ENCODE measurements around the gene SLC17A9.

The SLC17A9 gene

GRCh38 chr20:62920039-62920645 is 32.4 kb upstream of the SLC17A9 start:
- no peak for DNase-seq (ENCODE audit: low read depth)

GRCh38 chr20:62921119-62921687 is 31.3 kb upstream of the SLC17A9 start:
- peak; percentile 78 for DNase-seq (ENCODE audit: low read depth)

- no peak for DNase-seq (ENCODE audit: low read depth)
These were observed 30.0 kb upstream of the SLC17A9 start for GRCh38 chr20:62922451-62922921.

- peak; percentile 93 for DNase-seq (ENCODE audit: low read depth)
These were observed 29.3 kb upstream of the SLC17A9 start for GRCh38 chr20:62923059-62923668.

GRCh38 chr20:62923669-62924441 is 28.7 kb upstream of the SLC17A9 start:
- peak; percentile 22 for DNase-seq (ENCODE audit: low read depth)

- DNase-seq (ENCODE audit: low read depth), result peak; percentile 51
These were observed 27.9 kb upstream of the SLC17A9 start for GRCh38 chr20:62924442-62925075.

- no peak for DNase-seq (ENCODE audit: low read depth)
These were observed 27.5 kb upstream of the SLC17A9 start for GRCh38 chr20:62925076-62925419.

GRCh38 chr20:62925420-62926228 is 26.9 kb upstream of the SLC17A9 start:
- peak; percentile 69 for DNase-seq (ENCODE audit: low read depth)

GRCh38 chr20:62926229-62927127 is 26.0 kb upstream of the SLC17A9 start, which contains the start of gene DIDO1:
Gene DIDO1 (minus strand): TSS chr20:62926505.
- DNase-seq (ENCODE audit: low read depth), result peak; percentile 91

GRCh38 chr20:62927128-62927705 is 25.3 kb upstream of the SLC17A9 start:
- DNase-seq (ENCODE audit: low read depth), result peak; percentile 17

GRCh38 chr20:62928246-62928939 is 24.1 kb upstream of the SLC17A9 start:
- no peak for DNase-seq (ENCODE audit: low read depth)

- peak; percentile 69 for DNase-seq (ENCODE audit: low read depth)
These were observed 23.4 kb upstream of the SLC17A9 start for GRCh38 chr20:62929051-62929538.

GRCh38 chr20:62931464-62931863 is 21.0 kb upstream of the SLC17A9 start:
- no peak for DNase-seq (ENCODE audit: low read depth)

GRCh38 chr20:62933966-62934365 is 18.5 kb upstream of the SLC17A9 start:
- no peak for DNase-seq (ENCODE audit: low read depth)

GRCh38 chr20:62935204-62935967 is 17.1 kb upstream of the SLC17A9 start:
- DNase-seq (ENCODE audit: low read depth), result no peak

- DNase-seq (ENCODE audit: low read depth), result no peak
These were observed 16.4 kb upstream of the SLC17A9 start for GRCh38 chr20:62935968-62936585.

- DNase-seq (ENCODE audit: low read depth), result peak; percentile 97
These were observed 15.0 kb upstream of the SLC17A9 start for GRCh38 chr20:62937268-62938104.
